Measurements from ENCODE around the gene TMPRSS12. TPM values are rescaled to one million over a fixed set of nuclear protein-coding genes. Genes with fewer than 3 reads are reported as not detected.
"Not testable (repeated sequence)": the region's sequence is repeated elsewhere in the genome, so short reads cannot be mapped to it uniquely, and the experiment has no call there.

Gene TMPRSS12
- total RNA-seq, 1 donor from 2014 or later: not detected

- no peak for FAIRE-seq
- Histone ChIP-seq H3K4me3 (ENCODE audit: low read depth, low read length) (no peak overlapping the region), H3K27me3 (ENCODE audit: control insufficient read depth, insufficient read depth, low read length) (no peaks in the 10 kb centered on the region), H3K36me3 (ENCODE audit: control insufficient read depth, insufficient read depth, low read length) (no peaks in the 10 kb centered on the region)
- no peak for DNase-seq (ENCODE audit: low read depth)
- TF ChIP-seq CTCF (IDR thresholded peaks at IDR 0.05; ENCODE audit: insufficient read depth, low read length, severe bottlenecking): no peak
These were observed 83.7 kb downstream of the TMPRSS12 start for GRCh38 chr12:50926415-50926814.

- not testable (repeated sequence) for H3K36me3 ChIP-seq (ENCODE audit: control insufficient read depth, insufficient read depth, low read length); FAIRE-seq; DNase-seq (ENCODE audit: low read depth); H3K4me3 ChIP-seq (ENCODE audit: low read depth, low read length); H3K27me3 ChIP-seq (ENCODE audit: control insufficient read depth, insufficient read depth, low read length)
These were observed 84.2 kb downstream of the TMPRSS12 start for GRCh38 chr12:50926932-50927331.

GRCh38 chr12:50927356-50927755 lies 84.6 kb downstream of the TMPRSS12 start:
- no peak overlapping the region for H3K4me3 ChIP-seq (ENCODE audit: low read depth, low read length)

GRCh38 chr12:50927766-50928224 lies 85.1 kb downstream of the TMPRSS12 start:
- no peak for FAIRE-seq
- no peak for TF ChIP-seq CTCF (IDR thresholded peaks at IDR 0.05; ENCODE audit: insufficient read depth, low read length, severe bottlenecking)

More at GRCh38 chr12:50927356-50927755, 84.6 kb downstream of the TMPRSS12 start:
- no peak for TF ChIP-seq CTCF (IDR thresholded peaks at IDR 0.05; ENCODE audit: insufficient read depth, low read length, severe bottlenecking)
- no peaks in the 10 kb centered on the region for H3K27me3 ChIP-seq (ENCODE audit: control insufficient read depth, insufficient read depth, low read length)
- FAIRE-seq: no peak
- DNase-seq (ENCODE audit: low read depth): no peak
- H3K36me3 ChIP-seq (ENCODE audit: control insufficient read depth, insufficient read depth, low read length): no peaks in the 10 kb centered on the region

GRCh38 chr12:50928392-50928791 lies 85.7 kb downstream of the TMPRSS12 start:
- FAIRE-seq (no peak), DNase-seq (ENCODE audit: low read depth) (peak; percentile 76)
- no peaks in the 10 kb centered on the region for H3K27me3 ChIP-seq (ENCODE audit: control insufficient read depth, insufficient read depth, low read length)
- H3K4me3 ChIP-seq (ENCODE audit: low read depth, low read length): no peak overlapping the region
- TF ChIP-seq CTCF (IDR thresholded peaks at IDR 0.05; ENCODE audit: insufficient read depth, low read length, severe bottlenecking): no peak
- no peaks in the 10 kb centered on the region for H3K36me3 ChIP-seq (ENCODE audit: control insufficient read depth, insufficient read depth, low read length)

More at GRCh38 chr12:50927766-50928224, 85.1 kb downstream of the TMPRSS12 start:
- no peaks in the 10 kb centered on the region for H3K27me3 ChIP-seq (ENCODE audit: control insufficient read depth, insufficient read depth, low read length)
- H3K4me3 ChIP-seq (ENCODE audit: low read depth, low read length): no peak overlapping the region
- DNase-seq (ENCODE audit: low read depth): no peak
- no peaks in the 10 kb centered on the region for H3K36me3 ChIP-seq (ENCODE audit: control insufficient read depth, insufficient read depth, low read length)

GRCh38 chr12:50929831-50930230 lies 87.1 kb downstream of the TMPRSS12 start:
- no peaks in the 10 kb centered on the region for H3K36me3 ChIP-seq (ENCODE audit: control insufficient read depth, insufficient read depth, low read length)
- no peak for FAIRE-seq
- H3K27me3 ChIP-seq (ENCODE audit: control insufficient read depth, insufficient read depth, low read length): no peaks in the 10 kb centered on the region
- no peak overlapping the region for H3K4me3 ChIP-seq (ENCODE audit: low read depth, low read length)
- TF ChIP-seq CTCF (IDR thresholded peaks at IDR 0.05; ENCODE audit: insufficient read depth, low read length, severe bottlenecking): no peak
- no peak for DNase-seq (ENCODE audit: low read depth)

GRCh38 chr12:50930477-50930876 lies 87.8 kb downstream of the TMPRSS12 start:
- H3K4me3 ChIP-seq (ENCODE audit: low read depth, low read length); DNase-seq (ENCODE audit: low read depth); H3K27me3 ChIP-seq (ENCODE audit: control insufficient read depth, insufficient read depth, low read length); FAIRE-seq; H3K36me3 ChIP-seq (ENCODE audit: control insufficient read depth, insufficient read depth, low read length): not testable (repeated sequence)
